LNCAP (cell line): ENCODE results near the gene LIPT1.

Experiments
- TF ChIP-seq, protein P1 (sequence below): fragments of 450-650 bp; IDR thresholded peaks from 2 replicates; pipeline ENCODE4 v1.5.1; 2017; ENCODE audit warnings: mild to moderate bottlenecking

LIPT1 gene

DNA sequence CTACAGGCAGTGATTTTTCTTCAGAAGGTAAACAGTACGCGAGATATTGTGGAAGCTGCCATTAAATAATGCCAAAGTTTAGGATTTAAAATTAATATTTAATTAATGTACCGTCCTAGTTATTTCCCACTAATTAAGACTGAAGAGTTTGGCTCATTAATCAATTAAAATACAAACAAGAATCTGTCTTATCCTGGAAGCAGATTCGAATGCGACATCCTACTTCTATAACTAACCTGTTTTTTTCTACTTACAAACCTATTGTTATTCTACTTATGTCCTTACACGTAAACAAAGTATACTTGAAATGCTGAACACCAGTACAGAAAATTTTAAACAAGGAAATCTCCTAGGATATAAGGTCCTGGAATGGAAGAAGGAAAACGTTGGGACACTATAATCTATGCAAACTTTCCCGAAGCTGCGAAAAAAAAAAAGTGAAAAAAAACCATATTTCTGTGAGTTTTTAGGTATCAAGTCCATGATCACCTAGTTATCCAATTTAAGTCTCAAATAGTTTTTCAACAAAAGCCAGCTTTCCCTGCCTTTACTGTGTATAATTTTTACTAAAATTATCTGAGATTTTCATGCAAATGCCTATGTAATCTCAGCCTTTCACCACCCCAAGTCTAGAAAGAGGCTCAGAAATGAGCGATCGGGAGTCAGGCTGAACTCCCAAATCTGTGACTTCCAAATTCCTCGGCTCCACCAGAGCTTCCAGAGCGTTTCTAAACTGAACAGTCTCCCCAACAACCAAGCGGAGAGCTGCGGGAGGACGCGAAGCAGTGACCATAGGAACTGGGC, 14.5 kb upstream of the LIPT1 start:
- TF ChIP-seq, protein P1, sequence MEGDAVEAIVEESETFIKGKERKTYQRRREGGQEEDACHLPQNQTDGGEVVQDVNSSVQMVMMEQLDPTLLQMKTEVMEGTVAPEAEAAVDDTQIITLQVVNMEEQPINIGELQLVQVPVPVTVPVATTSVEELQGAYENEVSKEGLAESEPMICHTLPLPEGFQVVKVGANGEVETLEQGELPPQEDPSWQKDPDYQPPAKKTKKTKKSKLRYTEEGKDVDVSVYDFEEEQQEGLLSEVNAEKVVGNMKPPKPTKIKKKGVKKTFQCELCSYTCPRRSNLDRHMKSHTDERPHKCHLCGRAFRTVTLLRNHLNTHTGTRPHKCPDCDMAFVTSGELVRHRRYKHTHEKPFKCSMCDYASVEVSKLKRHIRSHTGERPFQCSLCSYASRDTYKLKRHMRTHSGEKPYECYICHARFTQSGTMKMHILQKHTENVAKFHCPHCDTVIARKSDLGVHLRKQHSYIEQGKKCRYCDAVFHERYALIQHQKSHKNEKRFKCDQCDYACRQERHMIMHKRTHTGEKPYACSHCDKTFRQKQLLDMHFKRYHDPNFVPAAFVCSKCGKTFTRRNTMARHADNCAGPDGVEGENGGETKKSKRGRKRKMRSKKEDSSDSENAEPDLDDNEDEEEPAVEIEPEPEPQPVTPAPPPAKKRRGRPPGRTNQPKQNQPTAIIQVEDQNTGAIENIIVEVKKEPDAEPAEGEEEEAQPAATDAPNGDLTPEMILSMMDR: no peak

DNA sequence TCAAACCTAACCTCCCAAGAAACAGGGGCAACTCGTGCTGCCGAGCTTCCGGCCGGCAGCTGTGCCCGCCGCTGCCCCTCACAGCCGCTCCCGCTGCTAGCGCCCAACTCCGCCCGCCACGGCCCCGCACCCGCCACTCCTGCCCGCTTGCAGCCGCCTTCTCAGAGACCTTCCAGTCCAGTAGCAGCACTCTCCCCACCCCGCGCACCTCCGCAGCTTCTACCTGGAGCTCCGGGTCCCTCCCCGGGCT, 14.0 kb upstream of the LIPT1 start:
- TF ChIP-seq, protein P1: no peak

DNA sequence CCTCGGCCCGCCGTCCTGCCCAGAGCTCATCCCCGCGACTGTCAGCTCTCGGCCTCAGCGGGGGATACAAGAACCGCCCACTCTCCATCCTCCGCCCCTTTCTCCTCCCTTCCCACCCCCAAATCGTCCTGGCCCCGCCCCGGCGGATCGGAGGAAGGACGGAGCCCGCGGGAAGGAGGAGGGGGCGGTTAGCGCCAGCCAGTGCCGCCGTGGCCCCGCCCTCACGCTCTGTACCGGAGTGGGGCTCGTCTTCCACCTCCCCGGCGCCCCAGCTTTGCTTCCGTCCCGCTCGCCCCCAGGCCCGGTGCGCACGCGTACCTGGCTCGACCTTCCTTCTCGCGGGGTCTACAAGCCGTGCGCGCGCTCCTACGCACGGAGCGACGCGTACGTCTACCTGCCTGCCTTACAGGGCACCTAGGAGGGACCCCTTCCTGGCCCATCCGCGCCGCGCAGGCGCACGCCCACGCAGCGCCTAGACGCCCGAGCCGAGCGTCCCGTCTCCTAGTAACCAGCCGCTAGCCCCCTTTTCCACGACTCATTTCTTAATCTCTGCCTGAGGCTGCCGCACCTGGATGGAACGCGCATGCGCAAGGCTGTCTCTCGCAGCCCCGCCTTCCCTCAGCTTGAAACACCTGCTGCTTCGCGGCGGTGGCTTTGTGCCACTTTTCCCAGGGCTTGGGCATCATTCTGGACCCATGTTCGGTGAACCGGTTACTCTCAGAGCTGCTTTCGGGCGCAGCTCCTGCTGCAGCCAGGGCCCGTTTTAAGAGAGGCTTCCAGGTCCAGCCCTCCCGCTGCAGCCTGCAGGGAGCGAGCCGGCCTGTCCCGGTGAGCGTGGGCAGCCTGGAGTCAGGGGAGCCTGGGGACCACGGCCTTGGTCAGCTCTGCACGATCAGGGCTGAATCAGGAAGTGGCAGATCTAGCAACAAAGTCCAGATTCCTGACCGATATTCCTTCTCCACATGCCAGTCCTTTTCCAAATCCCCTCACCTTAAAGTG, 13.4 kb upstream of the LIPT1 start, which contains the start of gene C2orf15:
TSS of gene C2orf15 (plus strand) at position 598 of the 999 bp plus-strand sequence. CDS start 8,852 bp downstream, outside the sequence.
- TF ChIP-seq, protein P1: no peak

DNA sequence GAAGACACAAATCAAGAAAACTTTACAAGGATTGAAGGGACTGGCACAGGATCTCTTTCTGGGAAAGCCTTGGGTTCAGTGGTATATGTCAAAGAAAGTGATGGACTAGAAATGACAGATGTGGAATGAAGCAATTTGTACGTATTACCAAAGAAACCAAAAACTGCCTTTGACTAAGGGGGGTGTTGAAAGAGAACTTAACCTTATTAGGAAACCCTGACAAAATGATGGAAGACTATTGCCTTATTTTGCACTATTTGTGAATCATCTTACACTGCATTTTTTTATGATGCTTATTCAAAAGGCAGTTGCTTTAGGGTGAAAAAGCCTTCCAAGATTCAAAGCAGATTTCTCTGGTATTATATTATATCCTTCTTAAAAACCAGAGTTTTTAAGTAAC, 4.1 kb upstream of the LIPT1 start:
- TF ChIP-seq, protein P1: no peak

DNA sequence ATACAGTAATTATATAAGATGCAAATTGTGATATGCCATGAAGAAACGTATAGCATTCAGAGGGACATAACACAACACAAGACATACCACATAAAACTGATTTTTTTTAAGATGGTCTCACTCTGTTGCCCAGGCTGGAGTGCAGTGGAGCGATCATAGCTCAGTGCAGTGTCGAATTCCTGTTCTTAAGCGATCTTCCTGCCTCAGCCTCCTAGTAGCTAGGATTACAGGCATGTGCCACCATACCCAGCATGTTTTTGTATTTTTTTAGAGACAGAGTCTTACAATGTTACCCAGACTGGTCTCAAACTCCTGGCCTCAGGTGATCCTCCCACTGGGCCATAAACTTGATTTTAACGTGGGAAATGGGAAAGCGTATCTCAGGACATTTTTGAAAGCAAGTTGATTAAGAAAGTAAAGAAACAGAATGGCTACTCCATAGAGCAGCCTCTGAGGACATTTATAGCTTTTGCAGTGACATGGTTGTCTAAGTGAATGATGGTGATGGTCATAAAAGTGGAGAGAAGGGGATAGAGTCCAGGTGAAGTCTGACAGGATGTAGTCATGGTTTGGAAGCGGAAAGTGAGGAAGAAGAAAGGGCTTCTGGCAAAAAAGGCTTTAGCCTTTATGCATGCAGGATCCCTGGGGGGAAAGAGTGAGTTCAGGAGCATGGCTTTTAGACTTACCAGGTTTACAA, 2.4 kb upstream of the LIPT1 start:
- TF ChIP-seq, protein P1: no peak

DNA sequence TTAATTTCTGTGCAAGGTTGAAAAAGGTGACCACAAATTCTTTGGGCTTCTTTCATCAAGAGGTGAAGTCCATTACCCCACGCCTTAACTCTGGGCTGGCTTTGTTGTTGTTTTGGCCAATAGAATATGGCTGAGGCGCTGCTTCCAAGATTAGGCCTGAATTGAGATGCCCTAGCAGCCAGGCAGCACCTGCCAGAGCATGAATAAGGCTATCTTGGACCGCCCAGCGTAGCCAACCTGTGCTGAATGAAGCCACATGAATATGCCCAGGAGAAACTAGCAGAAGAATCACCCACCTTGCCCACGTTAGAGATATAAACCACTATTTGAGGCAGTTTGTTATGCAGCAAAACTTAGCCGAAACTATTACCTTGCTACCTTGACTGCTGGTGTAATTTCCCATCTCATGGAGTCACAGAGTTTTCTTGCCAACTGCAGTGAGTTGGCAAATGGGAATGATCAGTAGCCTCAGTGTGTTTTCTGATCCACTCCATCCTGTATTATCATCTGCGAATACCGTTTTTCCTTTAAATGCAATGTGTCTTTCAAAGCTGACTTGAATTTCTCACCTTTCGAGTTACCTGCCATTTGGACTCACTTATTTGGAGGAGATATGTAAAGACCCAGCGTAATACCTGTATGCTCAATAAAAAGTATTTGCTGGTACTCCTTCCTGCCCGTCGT, 704 bp upstream of the LIPT1 start:
- TF ChIP-seq, protein P1: no peak

DNA sequence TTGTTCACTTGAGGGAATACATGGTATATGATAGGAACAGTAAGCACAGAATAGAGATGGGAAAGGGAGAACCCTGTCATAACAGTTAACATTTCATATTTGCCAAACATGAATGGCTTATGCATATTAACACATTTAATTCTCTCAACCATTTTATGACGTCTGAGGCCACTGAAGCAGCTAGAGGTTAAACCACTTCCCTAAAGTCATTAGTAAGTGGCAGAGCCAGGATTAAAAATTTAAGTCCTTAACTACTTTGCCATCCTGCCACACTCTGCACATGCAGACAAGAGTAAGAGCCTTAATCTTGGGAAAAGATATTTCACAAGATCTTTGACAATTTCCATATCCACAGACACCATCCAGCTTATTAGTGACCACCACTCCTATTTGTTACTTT, 2.1 kb downstream of the LIPT1 start:
- TF ChIP-seq, protein P1: no peak
